GM12864 (cell line): Measurements from ENCODE around the gene SPAG7.

ENCODE experiments used
- DNase-seq: peaks from one replicate; pipeline ENCODE4 v3.0.0-alpha.2; 2011; ENCODE audit warnings: low read depth
- H3K4me3 ChIP-seq: 2 replicates; pipeline ENCODE4 v1.5.1; 2011; ENCODE audit warnings: mild to moderate bottlenecking, low read depth, low read length, control low read depth
- CTCF ChIP-seq: IDR thresholded peaks from 2 replicates; pipeline ENCODE4 v1.5.1; 2011; ENCODE audit warnings: low read depth, mild to moderate bottlenecking, moderate library complexity, low read length, control low read depth, inconsistent platforms; ENCODE audit errors: missing control alignments

Gene SPAG7

GRCh38 chr17:4999430-5000093 is 31.9 kb upstream of the SPAG7 start:
- no peak for DNase-seq
- peak overlapping the region; percentile 67 for H3K4me3 ChIP-seq

GRCh38 chr17:4998732-4999429 is 31.3 kb upstream of the SPAG7 start:
- DNase-seq = no peak
- TF ChIP-seq CTCF = no peak

More at GRCh38 chr17:4999430-5000093, 31.9 kb upstream of the SPAG7 start:
- no peak for TF ChIP-seq CTCF

GRCh38 chr17:4998027-4998731 is 30.6 kb upstream of the SPAG7 start:
- H3K4me3 ChIP-seq = peak overlapping the region; percentile 67
- TF ChIP-seq CTCF = no peak
- no peak for DNase-seq

More at GRCh38 chr17:4998732-4999429, 31.3 kb upstream of the SPAG7 start:
- peak overlapping the region; percentile 67 for H3K4me3 ChIP-seq

GRCh38 chr17:4997302-4998026 is 29.8 kb upstream of the SPAG7 start, which contains the start of the genes INCA1 and KIF1C:
Gene INCA1, minus strand, starts transcription at chr17:4997522. Its CDS starts 3,085 bp downstream, at chr17:4994437.
Gene KIF1C, plus strand, starts transcription at chr17:4997950. Its CDS starts 2,297 bp downstream, at chr17:5000247.
- H3K4me3 ChIP-seq = peak within 1 kb of the TSS; percentile 67
- no peak for TF ChIP-seq CTCF
- no peak for DNase-seq

GRCh38 chr17:4994081-4994595 is 26.5 kb upstream of the SPAG7 start:
- H3K4me3 ChIP-seq = no peak overlapping the region
- TF ChIP-seq CTCF = no peak

More at GRCh38 chr17:4994081-4994595, 26.5 kb upstream of the SPAG7 start:
- DNase-seq = no peak
